Thymus (tissue), 11 donors: ENCODE results near the gene SYNE1. TPM values are rescaled to one million over a fixed set of nuclear protein-coding genes. Genes with fewer than 3 reads are reported as not detected.

Experiments used
- DNase-seq, 9 donors: peaks; one replicate each; pipeline ENCODE4 v3.0.0-alpha.2; 2013; ENCODE audit warnings: low spot score in 9 of 9, low read depth in 6 of 9, missing footprints in 1 of 9
- H3K27ac ChIP-seq, 2 donors: one replicate each; pipeline ENCODE4 v1.5.1; 2013; ENCODE audit warnings: control low read depth in 1 of 2, low read depth in 1 of 2, low read length in 1 of 2, mild to moderate bottlenecking in 1 of 2, moderate library complexity in 1 of 2
- H3K27me3 ChIP-seq, 2 donors: one replicate each; pipeline ENCODE4 v1.5.1; 2013; ENCODE audit warnings: low read length in 1 of 2; ENCODE audit not compliant: control insufficient read depth in 2 of 2, insufficient read depth in 1 of 2
- H3K36me3 ChIP-seq, 2 donors: one replicate each; pipeline ENCODE4 v1.5.1; 2013; ENCODE audit warnings: low read length in 1 of 2, mild to moderate bottlenecking in 1 of 2, moderate library complexity in 1 of 2; ENCODE audit not compliant: control insufficient read depth in 2 of 2, insufficient read depth in 2 of 2
- H3K4me1 ChIP-seq, 2 donors: one replicate each; pipeline ENCODE4 v1.5.1; 2013; ENCODE audit warnings: low read length in 2 of 2; ENCODE audit not compliant: control insufficient read depth in 2 of 2, insufficient read depth in 2 of 2
- H3K4me3 ChIP-seq, 2 donors: one replicate each; pipeline ENCODE4 v1.5.1; 2013; ENCODE audit warnings: low read length in 2 of 2, control low read depth in 1 of 2, mild to moderate bottlenecking in 1 of 2
- H3K9me3 ChIP-seq, 2 donors: one replicate each; pipeline ENCODE4 v1.5.1; 2013; ENCODE audit warnings: low read length in 1 of 2, mild to moderate bottlenecking in 1 of 2; ENCODE audit not compliant: control insufficient read depth in 2 of 2, insufficient read depth in 1 of 2
- WGBS: extraction: QIAGEN DNeasy Blood & Tissue Kit; methylation state at CpG from one replicate; pipeline ENCODE4 v1.1.7; 2013; 5-methylcytosine and 5-hydroxymethylcytosine counted together
- polyA plus RNA-seq: library from polyadenylated mRNA; stranded (reverse); fragments of 200-250 nt; gene quantifications from one replicate; pipeline ENCODE4 v1.2.3, GENCODE V29; 2013
- total RNA-seq: library from RNA; stranded (reverse); fragments of 120-200 nt; gene quantifications from one replicate; pipeline ENCODE4 v1.2.4, GENCODE V29; 2013
- donor health status: healthy.

SYNE1 gene
- total and polyA plus RNA-seq, 2 donors: 49.6 to 55.1 TPM

GRCh38 chr6:152170313-152170701 is 466.9 kb downstream of the SYNE1 start:
- H3K4me1 ChIP-seq: no peaks in the 10 kb centered on the region
- no peaks in the 10 kb centered on the region for H3K27me3 ChIP-seq
- peaks cover 15 to 39% of the 10 kb centered on the region in 2 donors for H3K36me3 ChIP-seq
- H3K9me3 ChIP-seq: no peaks in the 10 kb centered on the region
- no peak overlapping the region for H3K27ac ChIP-seq
- no peak for DNase-seq
- WGBS: 96% methylated on average over 4 of the region's 4 CpGs
- no peak overlapping the region for H3K4me3 ChIP-seq

GRCh38 chr6:152167641-152168603 is 469.2 kb downstream of the SYNE1 start:
- 97% methylated on average over 13 of the region's 13 CpGs for WGBS
- Histone ChIP-seq H3K27me3 (no peaks in the 10 kb centered on the region), H3K36me3 (peaks cover 21 to 40% of the 10 kb centered on the region in 2 donors), H3K27ac (peak overlapping the region in 1 of 2 donors; percentile 8), H3K4me1 (no peaks in the 10 kb centered on the region), H3K9me3 (no peaks in the 10 kb centered on the region), H3K4me3 (no peak overlapping the region)
- no peak for DNase-seq

- 97% methylated on average over 5 of the region's 5 CpGs for WGBS
- Histone ChIP-seq H3K36me3 (peaks cover 21 to 46% of the 10 kb centered on the region in 2 donors), H3K4me1 (no peaks in the 10 kb centered on the region), H3K9me3 (no peaks in the 10 kb centered on the region), H3K27ac (no peak overlapping the region), H3K4me3 (no peak overlapping the region), H3K27me3 (no peaks in the 10 kb centered on the region)
- DNase-seq: no peak
These were observed 470.3 kb downstream of the SYNE1 start for GRCh38 chr6:152166897-152167296.

- H3K9me3 ChIP-seq: no peaks in the 10 kb centered on the region
- no peaks in the 10 kb centered on the region for H3K27me3 ChIP-seq
- no peak overlapping the region for H3K4me3 ChIP-seq
- H3K36me3 ChIP-seq: peaks cover 25 to 46% of the 10 kb centered on the region in 2 donors
- H3K27ac ChIP-seq: no peak overlapping the region
- no peaks in the 10 kb centered on the region for H3K4me1 ChIP-seq
- 64% methylated on average over 4 of the region's 4 CpGs for WGBS
- DNase-seq: no peak
These were observed 470.7 kb downstream of the SYNE1 start for GRCh38 chr6:152166497-152166896.

GRCh38 chr6:152164957-152165356 is 472.2 kb downstream of the SYNE1 start:
- 95% methylated on average over 5 of the region's 5 CpGs for WGBS
- Histone ChIP-seq H3K4me3 (no peak overlapping the region), H3K27me3 (no peaks in the 10 kb centered on the region), H3K9me3 (no peaks in the 10 kb centered on the region), H3K36me3 (peaks cover 23 to 40% of the 10 kb centered on the region in 2 donors), H3K27ac (no peak overlapping the region), H3K4me1 (no peaks in the 10 kb centered on the region)
- no peak for DNase-seq

- H3K36me3 ChIP-seq: peaks cover 16 to 29% of the 10 kb centered on the region in 2 donors
- no peak for DNase-seq
- no peaks in the 10 kb centered on the region for H3K9me3 ChIP-seq
- H3K27me3 ChIP-seq: no peaks in the 10 kb centered on the region
- no peak overlapping the region for H3K27ac ChIP-seq
- no peaks in the 10 kb centered on the region for H3K4me1 ChIP-seq
- H3K4me3 ChIP-seq: no peak overlapping the region
These were observed 475.7 kb downstream of the SYNE1 start for GRCh38 chr6:152161501-152161900.

GRCh38 chr6:152160346-152160745 is 476.8 kb downstream of the SYNE1 start:
- Histone ChIP-seq H3K4me1 (no peaks in the 10 kb centered on the region), H3K27ac (no peak overlapping the region), H3K27me3 (no peaks in the 10 kb centered on the region), H3K9me3 (no peaks in the 10 kb centered on the region), H3K36me3 (peaks cover 16 to 33% of the 10 kb centered on the region in 2 donors), H3K4me3 (no peak overlapping the region)
- DNase-seq: peak in 1 of 9 donors; percentile 31
- WGBS: 94% methylated on average over 3 of the region's 3 CpGs

- DNase-seq: no peak
- H3K4me1 ChIP-seq: no peaks in the 10 kb centered on the region
- H3K4me3 ChIP-seq: no peak overlapping the region
- no peaks in the 10 kb centered on the region for H3K9me3 ChIP-seq
- WGBS: 84% methylated on average over 8 of the region's 8 CpGs
- no peak overlapping the region for H3K27ac ChIP-seq
- H3K27me3 ChIP-seq: no peaks in the 10 kb centered on the region
- H3K36me3 ChIP-seq: peaks cover 27 to 39% of the 10 kb centered on the region in 2 donors
These were observed 481.4 kb downstream of the SYNE1 start for GRCh38 chr6:152155792-152156191.

- WGBS: 98% methylated on average over 17 of the region's 17 CpGs
- Histone ChIP-seq H3K4me3 (no peak overlapping the region), H3K27me3 (no peaks in the 10 kb centered on the region), H3K4me1 (no peaks in the 10 kb centered on the region), H3K9me3 (no peaks in the 10 kb centered on the region), H3K36me3 (peaks cover 26 to 44% of the 10 kb centered on the region in 2 donors), H3K27ac (no peak overlapping the region)
- DNase-seq: no peak
These were observed 482.4 kb downstream of the SYNE1 start for GRCh38 chr6:152154559-152155356.
